ENCODE results near the gene MED29. TPM values are rescaled to one million over a fixed set of nuclear protein-coding genes. Genes with fewer than 3 reads are reported as not detected.
A peak's percentile ranks its signal among the peaks of the same experiment; 100 is the strongest.

The MED29 gene
- total and polyA plus RNA-seq, 2 of the 13 experiments (the other 11 are each of a cell fraction or from before 2014, with no cell fraction given), result 14.0 to 19.7 TPM

- TF ChIP-seq ZBTB2 (CRISPR knock-in tag; IDR thresholded peaks at IDR 0.05; ENCODE audit: low read depth) (peak; percentile 64; the same call in 1 of the 2 replicates), FOXA3 (CRISPR knock-in tag; IDR thresholded peaks at IDR 0.05) (peak; percentile 47; the same call in 1 of the 2 replicates), MTA1 (CRISPR knock-in tag; IDR thresholded peaks at IDR 0.05; ENCODE audit: borderline replicate concordance) (peak; percentile 66; the same call in 1 of the 2 replicates), ZNF33A (CRISPR knock-in tag; IDR thresholded peaks at IDR 0.05; ENCODE audit: borderline replicate concordance) (no peak), TBX3 (IDR thresholded peaks at IDR 0.05; ENCODE audit: borderline replicate concordance) (no peak), ZMAT5 (CRISPR knock-in tag; IDR thresholded peaks at IDR 0.05; ENCODE audit: borderline replicate concordance, low read depth) (no peak), ZFP36L1 (CRISPR knock-in tag; IDR thresholded peaks at IDR 0.05) (no peak), SP140L (CRISPR knock-in tag; IDR thresholded peaks at IDR 0.05; ENCODE audit: borderline replicate concordance) (no peak), ZNF883 (CRISPR knock-in tag; IDR thresholded peaks at IDR 0.05; ENCODE audit: not compliant biosample characterization) (peak; percentile 67), ZBTB37 (CRISPR knock-in tag; IDR thresholded peaks at IDR 0.05) (no peak), CREM (IDR thresholded peaks at IDR 0.05) (peak; percentile 58), CREM (CRISPR knock-in tag; IDR thresholded peaks at IDR 0.05) (no peak), JUNB (CRISPR knock-in tag; IDR thresholded peaks at IDR 0.05; ENCODE audit: borderline replicate concordance) (no peak), ZBTB3 (CRISPR knock-in tag; IDR thresholded peaks at IDR 0.05; ENCODE audit: borderline replicate concordance, low read depth) (no peak), SALL1 (CRISPR knock-in tag; IDR thresholded peaks at IDR 0.05) (peak; percentile 83), MXD4 (CRISPR knock-in tag; IDR thresholded peaks at IDR 0.05) (no peak), RBM22 (optimal IDR thresholded peaks at IDR 0.05; ENCODE audit: low read length) (no peak), IRX3 (CRISPR knock-in tag; IDR thresholded peaks at IDR 0.05; ENCODE audit: borderline replicate concordance, low read depth) (no peak; the same call in 1 of the 2 replicates), MIER2 (CRISPR knock-in tag; IDR thresholded peaks at IDR 0.05) (0 out of 2 replicates have a peak, but pooled peaks have one; percentile 35), ZNF605 (CRISPR knock-in tag; IDR thresholded peaks at IDR 0.05) (peak; percentile 68; the same call in 1 of the 2 replicates), AGO2 (optimal IDR thresholded peaks at IDR 0.05; ENCODE audit: low read depth, low read length) (no peak), HINFP (CRISPR knock-in tag; IDR thresholded peaks at IDR 0.05; ENCODE audit: low read depth) (peak; percentile 60; the same call in 1 of the 2 replicates)
Observed at GRCh38 chr19:39341719-39342604, 49.2 kb upstream of the MED29 start, which contains the start of gene SAMD4B (continued).

Data from HepG2 (cell line).